Measurements from ENCODE around the gene PTGIR. TPM values are rescaled to one million over a fixed set of nuclear protein-coding genes. Genes with fewer than 3 reads are reported as not detected.

PTGIR gene
- total RNA-seq, 4 donors from 2014 or later = 0.94 to 2.9 (median 2.3) TPM

- TF ChIP-seq CTCF (IDR thresholded peaks at IDR 0.05; ENCODE audit: low read depth) = no peak
These were observed 46.4 kb downstream of the PTGIR start for GRCh38 chr19:46578450-46578849.

- no peak for TF ChIP-seq CTCF (IDR thresholded peaks at IDR 0.05; ENCODE audit: low read depth)
These were observed 50.4 kb downstream of the PTGIR start for GRCh38 chr19:46574533-46574932.

- TF ChIP-seq CTCF (IDR thresholded peaks at IDR 0.05; ENCODE audit: low read depth) = no peak
These were observed 51.0 kb downstream of the PTGIR start for GRCh38 chr19:46573679-46574498.

GRCh38 chr19:46571495-46571894 lies 53.4 kb downstream of the PTGIR start:
- no peak for TF ChIP-seq CTCF (IDR thresholded peaks at IDR 0.05; ENCODE audit: low read depth)

Other genes with a start within 250 kb of the PTGIR start
- gene CCDC8, start 211.5 kb downstream of the PTGIR start, total RNA-seq = 1 to 10 TPM in 3 of 4 donors, under 1 TPM in 1; 0.49 to 3.6 (median 2.4) TPM
- not detected for gene PNMA8C, start 196.2 kb downstream of the PTGIR start, total RNA-seq
- gene PNMA8A, start 153.5 kb downstream of the PTGIR start, total RNA-seq = 1 to 10 TPM in 1 of 4 donors, under 1 TPM in 3; 0.33 to 2.3 (median 0.78) TPM
- 1 to 10 TPM in 3 of 4 donors, under 1 TPM in 1; 0.49 to 4.3 (median 2.2) TPM for gene PNMA8B, start 129.2 kb downstream of the PTGIR start, total RNA-seq
- gene CALM3, start 23.8 kb downstream of the PTGIR start, total RNA-seq = 100 to 1,000 TPM in 3 of 4 donors, 10 to 100 TPM in 1; 62.3 to 256 (median 132) TPM
- not detected for gene GNG8, start 11.1 kb upstream of the PTGIR start, total RNA-seq
- gene DACT3, start 36.1 kb upstream of the PTGIR start, total RNA-seq = under 1 TPM in 3 of 4 donors, not detected in 1; 0.22 to 0.68 (median 0.57) TPM
- 10 to 100 TPM; 14.5 to 50.9 (median 25.0) TPM for gene PRKD2, start 92.0 kb upstream of the PTGIR start, total RNA-seq
- 10 to 100 TPM in 2 of 4 donors, 1 to 10 TPM in 2; 7.0 to 14.3 (median 10.5) TPM for gene FKRP, start 121.0 kb upstream of the PTGIR start, total RNA-seq
- gene STRN4, start 121.4 kb upstream of the PTGIR start, total RNA-seq = 10 to 100 TPM; 37.7 to 73.7 (median 43.0) TPM
- 100 to 1,000 TPM in 2 of 4 donors, 10 to 100 TPM in 2; 63.3 to 185 (median 100) TPM for gene SLC1A5, start 163.5 kb upstream of the PTGIR start, total RNA-seq
- gene AP2S1, start 225.8 kb upstream of the PTGIR start, total RNA-seq = 100 to 1,000 TPM in 2 of 4 donors, 10 to 100 TPM in 2; 69.3 to 126 (median 97.3) TPM
- gene ARHGAP35, start 235.9 kb upstream of the PTGIR start, total RNA-seq = 10 to 100 TPM; 36.5 to 66.7 (median 50.9) TPM

Measured in subcutaneous adipose tissue (tissue), 4 donors.